CD14-positive monocyte (primary cell): ENCODE data around the gene HP. TPM values are rescaled to one million over a fixed set of nuclear protein-coding genes. Genes with fewer than 3 reads are reported as not detected.

Experiments
- DNase-seq, 3 donors: peaks; one replicate each; pipeline ENCODE4 v3.0.0-alpha.2; 2011 to 2022
- H2AFZ ChIP-seq: 2 replicates; pipeline ENCODE4 v1.6.0; 2012; ENCODE audit warnings: mild to moderate bottlenecking, low read depth, low read length, inconsistent platforms; ENCODE audit not compliant: insufficient read depth, poor library complexity, severe bottlenecking
- H3K27ac ChIP-seq, 2 donors: 1 replicate in 1 of 2; 2 replicates in 1 of 2; pipeline ENCODE4 v1.5.1; 2012 to 2013; ENCODE audit warnings: low read length in 2 of 2, control low read depth in 1 of 2, inconsistent platforms in 1 of 2, low read depth in 1 of 2, mild to moderate bottlenecking in 1 of 2
- H3K27me3 ChIP-seq, 2 donors: one replicate each; pipeline versions ENCODE4 v1.6.0 to v1.6.1; 2011 to 2013; ENCODE audit warnings: low read length in 2 of 2; ENCODE audit not compliant: control insufficient read depth in 2 of 2, insufficient read depth in 2 of 2
- H3K36me3 ChIP-seq, 2 donors: replicated peaks in 1 of 2; 1 replicate in 1 of 2; 2 replicates in 1 of 2; pipeline versions ENCODE4 v1.5.1 to v1.6.1; 2012 to 2013; ENCODE audit warnings: low read length in 2 of 2, control low read depth in 1 of 2, inconsistent platforms in 1 of 2, mild to moderate bottlenecking in 1 of 2; ENCODE audit not compliant: insufficient read depth in 2 of 2, control insufficient read depth in 1 of 2
- H3K4me1 ChIP-seq, 2 donors: 1 replicate in 1 of 2; 2 replicates in 1 of 2; pipeline versions ENCODE4 v1.5.1 to v1.6.1; 2012 to 2013; ENCODE audit warnings: low read length in 2 of 2, control low read depth in 1 of 2, inconsistent platforms in 1 of 2, mild to moderate bottlenecking in 1 of 2, moderate library complexity in 1 of 2; ENCODE audit not compliant: insufficient read depth in 2 of 2, control insufficient read depth in 1 of 2
- H3K4me2 ChIP-seq: replicated peaks from 2 replicates; pipeline ENCODE3; 2012; ENCODE audit warnings: low read length, moderate library complexity, mild to moderate bottlenecking; ENCODE audit not compliant: poor library complexity, severe bottlenecking; ENCODE audit errors: extremely low read depth
- H3K4me3 ChIP-seq, 3 experiments: fragments of 200-600 bp in 1 of 3; sonication (generic) in 1 of 3; replicated peaks in 1 of 3; 1 replicate in 2 of 3; 2 replicates in 1 of 3; pipeline ENCODE4 v1.5.1; 2011 to 2013; ENCODE audit warnings: low read length in 3 of 3, mild to moderate bottlenecking in 3 of 3, control low read depth in 2 of 3, low read depth in 2 of 3, inconsistent platforms in 1 of 3, moderate library complexity in 1 of 3
- H3K79me2 ChIP-seq: 2 replicates; pipeline ENCODE4 v1.6.0; 2012; ENCODE audit warnings: mild to moderate bottlenecking, control low read depth, inconsistent platforms, low read length, moderate library complexity; ENCODE audit not compliant: insufficient read depth
- H3K9ac ChIP-seq: 2 replicates; pipeline ENCODE4 v1.6.0; 2017; ENCODE audit warnings: low read length, mild to moderate bottlenecking; ENCODE audit not compliant: insufficient read depth, poor library complexity, severe bottlenecking
- H3K9me3 ChIP-seq, 2 donors: replicated peaks in 1 of 2; 1 replicate in 1 of 2; 2 replicates in 1 of 2; pipeline versions ENCODE4 v1.5.1 to v1.6.1; 2012 to 2013; ENCODE audit warnings: low read length in 2 of 2, control low read depth in 1 of 2; ENCODE audit not compliant: control insufficient read depth in 1 of 2, insufficient read depth in 1 of 2
- H4K20me1 ChIP-seq: 2 replicates; pipeline ENCODE4 v1.6.0; 2012; ENCODE audit warnings: mild to moderate bottlenecking, low read length, control low read depth, moderate library complexity; ENCODE audit not compliant: insufficient read depth
- H3K27ac Mint-ChIP-seq, 7 donors: one replicate each; pipeline ENCODE4 v1.8.0; 2020; ENCODE audit warnings: mild to moderate bottlenecking in 7 of 7, mixed read lengths in 7 of 7, moderate library complexity in 6 of 7, inconsistent platforms in 2 of 7
- H3K27me3 Mint-ChIP-seq, 3 donors: one replicate each; pipeline ENCODE4 v1.8.0; 2021 to 2022; ENCODE audit warnings: low read depth in 3 of 3, mild to moderate bottlenecking in 3 of 3, mixed read lengths in 3 of 3, moderate library complexity in 3 of 3, inconsistent platforms in 1 of 3
- H3K36me3 Mint-ChIP-seq, 2 donors: one replicate each; pipeline ENCODE4 v1.8.0; 2020; ENCODE audit warnings: mixed read lengths in 2 of 2, inconsistent platforms in 1 of 2, mild to moderate bottlenecking in 1 of 2
- H3K4me1 Mint-ChIP-seq: one replicate; pipeline ENCODE4 v1.8.0; 2020; ENCODE audit warnings: mild to moderate bottlenecking, mixed read lengths
- H3K4me3 Mint-ChIP-seq, 2 donors: one replicate each; pipeline ENCODE4 v1.8.0; 2020; ENCODE audit warnings: mild to moderate bottlenecking in 2 of 2, mixed read lengths in 2 of 2, moderate library complexity in 1 of 2
- H3K9me3 Mint-ChIP-seq, 7 donors: one replicate each; pipeline ENCODE4 v1.8.0; 2020 to 2022; ENCODE audit warnings: mixed read lengths in 7 of 7, mild to moderate bottlenecking in 6 of 7, moderate library complexity in 6 of 7, inconsistent platforms in 2 of 7
- WGBS: methylation state at CpG from one replicate; pipeline ENCODE4 v1.1.5; 2013; ENCODE audit warnings: missing lambda C conversion rate; ENCODE audit not compliant: insufficient coverage; 5-methylcytosine and 5-hydroxymethylcytosine counted together
- intact Hi-C, 2 donors: fragments of 100-400 bp; cut with micrococcal nuclease; formaldehyde crosslinking; loops; one replicate each; pipeline versions ENCODE4 v1.15.0 to v1.15.1; 2023
- polyA plus RNA-seq, 3 donors: library from polyadenylated mRNA; depleted of rRNA in 1 of 3; unstranded in 2 of 3; stranded (reverse) in 1 of 3; fragments of 300-500 nt in 2 of 3; fragments of >200 nt in 1 of 3; fragmentation: Illumina TruSeq in 2 of 3; gene quantifications; 1 replicate in 2 of 3; 2 replicates in 1 of 3; pipeline ENCODE4 v1.2.3, GENCODE V29; 2012 to 2021
- TF ChIP-seq, protein P1 (sequence below): fragments of 200-600 bp; IDR thresholded peaks from one replicate; pipeline ENCODE4 v1.8.0; 2022; ENCODE audit warnings: antibody characterized with exemption, mild to moderate bottlenecking

Gene HP
- polyA plus RNA-seq, 3 donors: 9.3 to 59.4 (median 47.8) TPM

DNA sequence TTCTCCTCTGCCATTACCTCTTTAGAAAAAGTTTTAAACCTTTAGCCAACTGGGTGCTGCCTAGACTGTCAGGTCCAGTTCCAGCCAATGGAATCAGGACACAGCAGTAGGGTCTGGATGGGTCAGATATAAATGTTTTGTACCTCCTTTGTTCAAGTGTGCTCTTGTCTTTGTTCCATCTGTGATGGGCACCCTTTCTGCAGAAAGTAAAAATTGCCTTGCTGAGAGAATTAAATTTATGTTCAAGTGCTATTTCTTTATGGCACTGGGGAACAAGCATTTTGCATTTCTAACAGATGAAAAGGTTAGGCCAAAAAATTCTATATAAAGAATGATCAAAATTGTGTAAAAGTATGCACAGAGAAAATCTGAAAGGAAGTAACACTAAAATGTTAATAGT is 5.2 kb upstream of the HP start:
- H3K27ac Mint-ChIP-seq: peak overlapping the region in 2 of 7 donors; percentile 40 to 68

DNA sequence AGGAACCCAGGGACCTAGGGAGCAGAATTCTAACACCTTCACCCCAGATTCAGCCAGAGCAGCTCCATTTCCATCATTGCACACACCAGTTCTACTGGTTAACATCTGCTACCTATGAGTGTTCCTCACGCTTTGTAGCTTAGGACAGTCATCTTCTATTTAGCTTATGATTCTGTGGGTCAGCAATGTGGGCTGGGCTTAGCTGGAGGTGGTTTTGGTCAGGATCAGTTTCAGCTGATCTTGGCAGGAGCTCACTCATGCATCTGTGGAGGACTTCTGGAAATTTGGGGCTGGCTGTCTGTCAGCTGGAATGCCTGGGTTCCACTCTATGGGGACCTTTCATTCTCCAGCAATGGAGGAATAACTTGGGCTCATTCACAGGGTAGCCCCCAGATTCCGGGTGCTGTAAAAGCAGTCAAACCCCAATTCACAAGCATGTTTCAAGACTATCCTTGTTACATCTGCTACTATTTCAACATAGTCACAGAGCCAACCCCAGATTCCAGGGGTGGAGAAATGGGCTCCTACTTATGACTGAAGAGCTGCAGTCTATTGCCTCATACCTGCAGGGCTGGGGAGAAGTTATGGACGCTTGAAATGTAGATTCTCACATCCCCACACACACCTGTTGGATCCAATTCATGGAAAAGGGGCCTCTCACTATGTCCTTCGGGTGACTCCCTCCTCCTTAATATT is 3.4 kb upstream of the HP start:
- TF ChIP-seq, protein P1, sequence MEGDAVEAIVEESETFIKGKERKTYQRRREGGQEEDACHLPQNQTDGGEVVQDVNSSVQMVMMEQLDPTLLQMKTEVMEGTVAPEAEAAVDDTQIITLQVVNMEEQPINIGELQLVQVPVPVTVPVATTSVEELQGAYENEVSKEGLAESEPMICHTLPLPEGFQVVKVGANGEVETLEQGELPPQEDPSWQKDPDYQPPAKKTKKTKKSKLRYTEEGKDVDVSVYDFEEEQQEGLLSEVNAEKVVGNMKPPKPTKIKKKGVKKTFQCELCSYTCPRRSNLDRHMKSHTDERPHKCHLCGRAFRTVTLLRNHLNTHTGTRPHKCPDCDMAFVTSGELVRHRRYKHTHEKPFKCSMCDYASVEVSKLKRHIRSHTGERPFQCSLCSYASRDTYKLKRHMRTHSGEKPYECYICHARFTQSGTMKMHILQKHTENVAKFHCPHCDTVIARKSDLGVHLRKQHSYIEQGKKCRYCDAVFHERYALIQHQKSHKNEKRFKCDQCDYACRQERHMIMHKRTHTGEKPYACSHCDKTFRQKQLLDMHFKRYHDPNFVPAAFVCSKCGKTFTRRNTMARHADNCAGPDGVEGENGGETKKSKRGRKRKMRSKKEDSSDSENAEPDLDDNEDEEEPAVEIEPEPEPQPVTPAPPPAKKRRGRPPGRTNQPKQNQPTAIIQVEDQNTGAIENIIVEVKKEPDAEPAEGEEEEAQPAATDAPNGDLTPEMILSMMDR: no peak
- H4K20me1 ChIP-seq: no peaks in the 10 kb centered on the region
- H3K4me2 ChIP-seq: peak overlapping the region; percentile 72
- Mint-ChIP-seq H3K27ac (peak overlapping the region; percentile 84 to 91 (median 85)), H3K4me3 (no peak overlapping the region), H3K9me3 (peaks cover 9 to 29% (median 22%) of the 10 kb centered on the region in 7 donors), H3K36me3 (peaks cover 4 to 14% of the 10 kb centered on the region in 2 donors), H3K4me1 (peaks cover 59% of the 10 kb centered on the region), H3K27me3 (peaks cover 0 to 1% (median 0%) of the 10 kb centered on the region in 3 donors)
- H3K4me1 ChIP-seq: peaks cover 56 to 64% of the 10 kb centered on the region in 2 donors
- H3K36me3 ChIP-seq: no peaks in the 10 kb centered on the region
- H3K79me2 ChIP-seq: no peaks in the 10 kb centered on the region
- H3K27me3 ChIP-seq: no peaks in the 10 kb centered on the region
- intact Hi-C loops: no loop called here
- no peak overlapping the region for H3K4me3 ChIP-seq
- WGBS: 44% methylated on average over 2 of the region's 4 CpGs
- peak; percentile 17 to 46 (median 42) for DNase-seq
- peak overlapping the region; percentile 41 to 66 for H3K27ac ChIP-seq
- no peak overlapping the region for H3K9ac ChIP-seq
- peaks cover 17 to 20% of the 10 kb centered on the region in 2 donors for H3K9me3 ChIP-seq
- H2AFZ ChIP-seq: peak overlapping the region; percentile 4

More for the DNA sequence above, 5.2 kb upstream of the HP start:
- TF ChIP-seq, protein P1: no peak
- H3K4me3 ChIP-seq: no peak overlapping the region
- intact Hi-C loops: no loop called here
- Mint-ChIP-seq H3K4me3 (no peak overlapping the region), H3K36me3 (peaks cover 4 to 14% of the 10 kb centered on the region in 2 donors), H3K9me3 (peaks cover 9 to 29% (median 22%) of the 10 kb centered on the region in 7 donors), H3K4me1 (peaks cover 44% of the 10 kb centered on the region), H3K27me3 (peaks cover 0 to 2% (median 0%) of the 10 kb centered on the region in 3 donors)
- DNase-seq: no peak
- peaks cover 38 to 46% of the 10 kb centered on the region in 2 donors for H3K4me1 ChIP-seq
- no peaks in the 10 kb centered on the region for H3K27me3 ChIP-seq
- no peak overlapping the region for H3K27ac ChIP-seq
- H3K79me2 ChIP-seq: no peaks in the 10 kb centered on the region
- no peaks in the 10 kb centered on the region for H4K20me1 ChIP-seq
- H3K9me3 ChIP-seq: peaks cover 17 to 20% of the 10 kb centered on the region in 2 donors
- no peaks in the 10 kb centered on the region for H3K36me3 ChIP-seq
- H2AFZ ChIP-seq: no peak overlapping the region
- H3K4me2 ChIP-seq: no peak overlapping the region
- no peak overlapping the region for H3K9ac ChIP-seq
